Loucy (cell line): ENCODE data around the gene C12orf43.

Experiments used
- H2AFZ ChIP-seq: fragments of 200-600 bp; sonication (generic); 2 replicates; pipeline ENCODE4 v1.6.0; 2016; ENCODE audit warnings: antibody characterized with exemption, mild to moderate bottlenecking, low read length, moderate library complexity
- H3F3A ChIP-seq: fragments of 200-600 bp; 2 replicates; pipeline ENCODE4 v1.6.0; 2016; ENCODE audit warnings: antibody characterized with exemption, low read depth, mild to moderate bottlenecking
- H3K27me3 ChIP-seq: fragments of 200-600 bp; sonication (generic); 2 replicates; pipeline ENCODE4 v1.6.1; 2014; ENCODE audit warnings: low read length, mild to moderate bottlenecking; ENCODE audit not compliant: insufficient read depth, poor library complexity, severe bottlenecking
- H3K36me3 ChIP-seq: fragments of 200-600 bp; sonication (generic); 2 replicates; pipeline ENCODE4 v1.6.1; 2016; ENCODE audit warnings: low read length; ENCODE audit not compliant: insufficient read depth
- H3K4me1 ChIP-seq: fragments of 200-600 bp; sonication (generic); 2 replicates; pipeline ENCODE4 v1.5.1; 2014; ENCODE audit warnings: low read length, mild to moderate bottlenecking; ENCODE audit not compliant: insufficient read depth, poor library complexity, severe bottlenecking
- H3K4me2 ChIP-seq: fragments of 200-600 bp; sonication (generic); 2 replicates; pipeline ENCODE4 v1.6.0; 2014; ENCODE audit warnings: antibody characterized with exemption, low read length, low read depth, mild to moderate bottlenecking; ENCODE audit not compliant: poor library complexity, severe bottlenecking
- H3K4me3 ChIP-seq: fragments of 200-600 bp; sonication (generic); 2 replicates; pipeline ENCODE4 v1.5.1; 2014; ENCODE audit warnings: low read length, mild to moderate bottlenecking, mixed read lengths; ENCODE audit not compliant: poor library complexity, severe bottlenecking
- H3K79me2 ChIP-seq: fragments of 200-600 bp; sonication (generic); 2 replicates; pipeline ENCODE4 v1.6.1; 2014; ENCODE audit warnings: low read length; ENCODE audit not compliant: insufficient read depth
- H3K9ac ChIP-seq: fragments of 200-600 bp; sonication (generic); 2 replicates; pipeline ENCODE4 v1.6.0; 2014; ENCODE audit warnings: mild to moderate bottlenecking, low read depth, low read length, moderate library complexity; ENCODE audit not compliant: poor library complexity, severe bottlenecking
- H3K9me2 ChIP-seq: fragments of 200-600 bp; sonication (generic); replicated peaks from 2 replicates; pipeline ENCODE4 v1.6.1; 2016; ENCODE audit warnings: low read depth, low read length, mixed read lengths
- H3K9me3 ChIP-seq: fragments of 200-600 bp; sonication (generic); 2 replicates; pipeline ENCODE4 v1.6.1; 2014; ENCODE audit warnings: mild to moderate bottlenecking, antibody characterized with exemption, low read length, low read depth; ENCODE audit not compliant: insufficient read depth
- H4K20me1 ChIP-seq: fragments of 200-600 bp; sonication (generic); 2 replicates; pipeline ENCODE4 v1.6.0; 2014; ENCODE audit warnings: antibody characterized with exemption, low read length, mild to moderate bottlenecking; ENCODE audit not compliant: insufficient read depth, poor library complexity, severe bottlenecking
- EZH2phosphoT487 ChIP-seq: fragments of 200-600 bp; IDR thresholded peaks from 2 replicates; pipeline ENCODE4 v1.6.1; 2018; ENCODE audit warnings: antibody characterized with exemption, mild to moderate bottlenecking, moderate library complexity, borderline replicate concordance
- TF ChIP-seq, protein P1 (sequence below): fragments of 200-600 bp; sonication (generic); conservative IDR thresholded peaks from 2 replicates; pipeline ENCODE4 v1.5.1; 2014; ENCODE audit warnings: mild to moderate bottlenecking, antibody characterized with exemption, low read length

C12orf43 gene

DNA sequence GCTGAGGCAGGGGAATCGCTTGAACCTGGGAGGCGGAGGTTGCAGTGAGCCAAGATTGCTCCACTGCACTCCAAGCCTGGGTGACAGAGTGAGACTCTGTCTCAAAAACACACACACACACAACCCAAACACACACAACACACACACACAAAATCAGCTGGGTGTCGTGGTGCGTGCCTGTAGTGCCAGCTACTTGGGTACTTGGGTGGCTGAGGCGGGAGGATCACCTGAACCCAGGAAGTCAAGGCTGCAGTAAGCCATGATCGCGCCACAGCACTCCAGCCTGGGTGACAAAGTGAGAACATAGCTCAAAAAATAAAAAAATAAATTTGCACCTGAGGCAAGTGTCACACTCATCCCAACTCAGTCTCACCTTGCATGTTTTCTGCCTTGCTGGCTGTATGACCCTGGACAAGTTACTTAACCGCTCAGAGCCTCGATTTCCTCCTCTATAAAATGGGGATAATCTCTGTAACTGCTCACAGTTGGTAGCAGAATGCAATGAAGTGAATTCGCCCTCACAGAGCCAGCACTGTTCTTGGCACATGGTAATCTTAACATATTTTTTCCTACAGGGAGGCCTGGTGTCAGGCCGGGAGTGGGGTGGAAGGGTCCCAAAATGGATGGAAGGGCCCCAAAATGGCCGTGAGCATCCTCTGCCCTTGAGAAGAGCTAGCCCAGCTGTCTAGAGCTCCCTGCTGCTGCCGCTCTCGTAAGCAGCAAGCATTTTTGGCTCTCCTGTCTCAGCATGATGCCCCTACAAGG, 38.6 kb downstream of the C12orf43 start:
- Histone ChIP-seq H3K9me3 (no peaks in the 10 kb centered on the region), H3K4me3 (no peak overlapping the region), H3K4me2 (no peak overlapping the region), H3K36me3 (no peaks in the 10 kb centered on the region), H3F3A (no peaks in the 10 kb centered on the region), H3K9ac (no peak overlapping the region), H2AFZ (no peak overlapping the region), H3K9me2 (no peaks in the 10 kb centered on the region), H3K4me1 (no peaks in the 10 kb centered on the region), H3K79me2 (no peaks in the 10 kb centered on the region), H4K20me1 (no peaks in the 10 kb centered on the region), H3K27me3 (no peaks in the 10 kb centered on the region)
- TF ChIP-seq, protein P1, sequence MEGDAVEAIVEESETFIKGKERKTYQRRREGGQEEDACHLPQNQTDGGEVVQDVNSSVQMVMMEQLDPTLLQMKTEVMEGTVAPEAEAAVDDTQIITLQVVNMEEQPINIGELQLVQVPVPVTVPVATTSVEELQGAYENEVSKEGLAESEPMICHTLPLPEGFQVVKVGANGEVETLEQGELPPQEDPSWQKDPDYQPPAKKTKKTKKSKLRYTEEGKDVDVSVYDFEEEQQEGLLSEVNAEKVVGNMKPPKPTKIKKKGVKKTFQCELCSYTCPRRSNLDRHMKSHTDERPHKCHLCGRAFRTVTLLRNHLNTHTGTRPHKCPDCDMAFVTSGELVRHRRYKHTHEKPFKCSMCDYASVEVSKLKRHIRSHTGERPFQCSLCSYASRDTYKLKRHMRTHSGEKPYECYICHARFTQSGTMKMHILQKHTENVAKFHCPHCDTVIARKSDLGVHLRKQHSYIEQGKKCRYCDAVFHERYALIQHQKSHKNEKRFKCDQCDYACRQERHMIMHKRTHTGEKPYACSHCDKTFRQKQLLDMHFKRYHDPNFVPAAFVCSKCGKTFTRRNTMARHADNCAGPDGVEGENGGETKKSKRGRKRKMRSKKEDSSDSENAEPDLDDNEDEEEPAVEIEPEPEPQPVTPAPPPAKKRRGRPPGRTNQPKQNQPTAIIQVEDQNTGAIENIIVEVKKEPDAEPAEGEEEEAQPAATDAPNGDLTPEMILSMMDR = no peak
- TF ChIP-seq EZH2phosphoT487 = no peak

DNA sequence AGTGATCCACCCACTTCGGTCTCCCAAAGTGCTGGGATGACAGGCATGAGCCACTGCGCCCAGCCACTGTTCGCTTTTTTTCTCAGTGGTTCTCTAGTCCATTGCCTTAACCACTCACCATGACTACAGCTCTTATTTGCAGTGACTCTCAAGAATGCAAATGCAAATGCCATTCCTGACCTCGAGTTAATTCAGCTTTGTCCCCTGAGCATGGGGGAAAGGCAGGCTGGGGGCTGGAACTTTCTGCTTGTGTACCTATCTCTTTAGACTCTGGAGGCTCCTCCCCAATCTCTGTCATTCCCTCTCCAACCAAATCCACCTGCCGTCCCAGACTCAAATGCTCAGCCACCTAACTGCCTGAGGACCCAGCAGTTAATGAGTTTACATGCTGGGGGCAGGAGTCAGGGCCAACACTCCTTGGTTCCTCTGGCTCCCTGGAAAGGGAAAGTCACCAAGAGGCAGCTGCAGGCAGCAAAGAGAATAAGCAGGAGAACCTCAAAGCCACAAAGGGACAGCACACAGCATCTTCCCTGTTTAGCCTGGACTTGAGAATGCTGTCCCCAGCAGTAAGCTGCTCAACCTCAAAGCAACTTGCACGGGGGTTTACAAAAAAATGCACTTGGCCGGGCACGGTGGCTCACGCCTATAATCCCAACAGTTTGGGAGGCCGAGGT, 43.3 kb downstream of the C12orf43 start:
- H3K79me2 ChIP-seq = no peaks in the 10 kb centered on the region
- H3K36me3 ChIP-seq = no peaks in the 10 kb centered on the region
- no peak overlapping the region for H3K9ac ChIP-seq
- H3K4me3 ChIP-seq = no peak overlapping the region
- H2AFZ ChIP-seq = no peak overlapping the region
- no peak overlapping the region for H3K4me2 ChIP-seq
- no peaks in the 10 kb centered on the region for H3F3A ChIP-seq
- TF ChIP-seq, protein P1 = no peak
- no peak for TF ChIP-seq EZH2phosphoT487
- no peaks in the 10 kb centered on the region for H3K27me3 ChIP-seq
- H3K9me2 ChIP-seq = no peaks in the 10 kb centered on the region
- no peaks in the 10 kb centered on the region for H4K20me1 ChIP-seq
- peaks cover 4% of the 10 kb centered on the region for H3K4me1 ChIP-seq
- H3K9me3 ChIP-seq = no peaks in the 10 kb centered on the region

DNA sequence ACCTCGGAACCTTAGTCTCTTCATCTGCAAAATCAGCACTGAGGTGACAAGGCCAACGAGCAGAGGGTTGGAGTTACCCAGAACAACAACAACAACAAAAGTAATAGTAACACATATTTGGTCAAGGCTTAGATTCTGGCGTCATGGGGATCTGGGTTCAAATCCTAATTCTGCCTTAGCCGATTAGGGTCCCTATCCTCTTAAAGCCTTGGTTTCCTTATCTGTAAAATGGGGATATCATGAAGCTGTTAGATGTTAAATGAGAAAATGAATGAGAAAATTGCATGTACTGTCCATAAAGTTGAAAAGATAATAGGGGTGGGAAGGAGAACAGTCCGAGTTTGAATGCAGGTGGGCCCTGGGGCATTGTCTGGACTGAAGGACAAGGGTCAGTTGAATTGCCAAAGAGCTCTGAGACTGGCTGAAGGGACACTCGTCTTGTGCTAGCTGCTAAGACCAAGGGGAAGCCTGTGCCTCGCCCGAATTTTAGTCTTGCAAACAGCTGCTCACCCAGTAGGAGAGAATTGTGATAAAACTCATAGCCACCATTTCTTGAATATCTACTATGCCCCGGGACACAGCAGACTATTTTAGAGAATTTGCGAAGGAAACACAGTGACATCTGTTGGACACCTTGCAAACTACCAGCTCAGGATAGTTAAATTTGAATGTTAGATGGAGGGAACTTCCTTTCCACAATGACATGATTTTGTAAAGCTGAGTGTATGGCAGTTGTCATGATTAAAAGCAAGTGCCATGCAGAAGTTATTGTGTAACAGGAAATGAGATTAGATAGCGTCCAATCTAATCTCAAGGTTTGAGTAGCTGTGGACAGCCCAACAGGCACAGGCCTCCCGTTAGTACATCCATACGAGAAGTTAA, 44.7 kb downstream of the C12orf43 start:
- Histone ChIP-seq H4K20me1 (no peaks in the 10 kb centered on the region), H3K4me2 (peak overlapping the region; percentile 34), H2AFZ (peak overlapping the region; percentile 76; the same call in 1 of the 2 replicates), H3K27me3 (no peaks in the 10 kb centered on the region), H3K9ac (no peak overlapping the region), H3K9me2 (no peaks in the 10 kb centered on the region), H3K4me3 (no peak overlapping the region), H3K9me3 (no peaks in the 10 kb centered on the region), H3F3A (no peaks in the 10 kb centered on the region), H3K36me3 (no peaks in the 10 kb centered on the region), H3K4me1 (peaks cover 4% of the 10 kb centered on the region), H3K79me2 (no peaks in the 10 kb centered on the region)
- TF ChIP-seq, protein P1 = peak; percentile 85
- TF ChIP-seq EZH2phosphoT487 = no peak
